Cardiac fibroblast (primary cell): ENCODE data around the gene PRKN.

Source experiments
- DNase-seq, 2 donors: peaks; one replicate each; pipeline versions ENCODE4 v3.0.0 to v3.0.0-alpha.2; 2010; ENCODE audit warnings: low read depth in 2 of 2
- H3K4me3 ChIP-seq, 2 donors: replicated peaks in 1 of 2; 1 replicate in 1 of 2; 2 replicates in 1 of 2; pipeline ENCODE4 v1.5.1; 2011; ENCODE audit warnings: low read depth in 2 of 2, low read length in 2 of 2, mild to moderate bottlenecking in 2 of 2, moderate library complexity in 1 of 2
- CTCF ChIP-seq: IDR thresholded peaks from one replicate; pipeline ENCODE4 v1.5.1; 2011; ENCODE audit warnings: low read depth, mild to moderate bottlenecking, low read length, inconsistent platforms

Gene PRKN

GRCh38 chr6:161372422-161372793 is 1355.2 kb downstream of the PRKN start:
- no peak for DNase-seq
- no peak for TF ChIP-seq CTCF
- no peak overlapping the region for H3K4me3 ChIP-seq

GRCh38 chr6:161370880-161371279 is 1356.7 kb downstream of the PRKN start:
- peak; percentile 85 to 86 for DNase-seq
- no peak overlapping the region for H3K4me3 ChIP-seq
- peak; percentile 96 for TF ChIP-seq CTCF

GRCh38 chr6:161369339-161369738 is 1358.2 kb downstream of the PRKN start:
- no peak overlapping the region for H3K4me3 ChIP-seq
- TF ChIP-seq CTCF: no peak
- peak; percentile 91 to 97 for DNase-seq

- no peak for TF ChIP-seq CTCF
Measured at GRCh38 chr6:161368514-161368913, 1359.1 kb downstream of the PRKN start.

GRCh38 chr6:161367472-161367871 is 1360.1 kb downstream of the PRKN start:
- no peak overlapping the region for H3K4me3 ChIP-seq
- DNase-seq: peak in 1 of 2 donors; percentile 11
- TF ChIP-seq CTCF: no peak

More at GRCh38 chr6:161368514-161368913, 1359.1 kb downstream of the PRKN start:
- no peak overlapping the region for H3K4me3 ChIP-seq
- DNase-seq: no peak

GRCh38 chr6:161366301-161366923 is 1361.2 kb downstream of the PRKN start:
- no peak for DNase-seq
- no peak for TF ChIP-seq CTCF
- no peak overlapping the region for H3K4me3 ChIP-seq

- TF ChIP-seq CTCF: no peak
- DNase-seq: no peak
- no peak overlapping the region for H3K4me3 ChIP-seq
Measured at GRCh38 chr6:161365633-161366032, 1361.9 kb downstream of the PRKN start.
